Endodermal cell (in vitro differentiated cells): ENCODE results near the gene CISH. TPM values are rescaled to one million over a fixed set of nuclear protein-coding genes. Genes with fewer than 3 reads are reported as not detected.

Source experiments
- DNase-seq: peaks from one replicate; pipeline ENCODE4 v3.0.0-alpha.2; 2017
- H3K27ac ChIP-seq: 2 replicates; pipeline ENCODE4 v1.5.1; 2013; ENCODE audit warnings: mild to moderate bottlenecking, low read depth, low read length, moderate library complexity
- H3K27me3 ChIP-seq: 2 replicates; pipeline ENCODE4 v1.6.1; 2013; ENCODE audit warnings: mild to moderate bottlenecking, low read length, moderate library complexity; ENCODE audit not compliant: insufficient read depth, control insufficient read depth, poor library complexity, severe bottlenecking
- H3K36me3 ChIP-seq: 2 replicates; pipeline ENCODE4 v1.7.0; 2013; ENCODE audit warnings: mild to moderate bottlenecking, low read length, moderate library complexity; ENCODE audit not compliant: control insufficient read depth, insufficient read depth
- H3K4me1 ChIP-seq: one replicate; pipeline ENCODE4 v1.7.0; 2013; ENCODE audit warnings: low read length; ENCODE audit not compliant: control insufficient read depth, insufficient read depth
- H3K4me3 ChIP-seq: 2 replicates; pipeline ENCODE4 v1.5.1; 2013; ENCODE audit warnings: mild to moderate bottlenecking, low read length, moderate library complexity
- H3K9ac ChIP-seq: 2 replicates; pipeline ENCODE4 v1.6.1; 2013; ENCODE audit warnings: mild to moderate bottlenecking, low read length, moderate library complexity; ENCODE audit not compliant: poor library complexity, severe bottlenecking; ENCODE audit errors: extremely low read depth
- H3K9me3 ChIP-seq: 2 replicates; pipeline ENCODE4 v1.6.1; 2013; ENCODE audit warnings: mild to moderate bottlenecking, low read length, moderate library complexity; ENCODE audit not compliant: control insufficient read depth
- H3K27ac Mint-ChIP-seq: 2 replicates; pipeline ENCODE4 v1.8.0; 2020; ENCODE audit warnings: mixed read lengths
- H3K27me3 Mint-ChIP-seq: 2 replicates; pipeline ENCODE4 v1.8.0; 2021; ENCODE audit warnings: mild to moderate bottlenecking, mixed read lengths; ENCODE audit not compliant: insufficient read depth
- H3K36me3 Mint-ChIP-seq: 2 replicates; pipeline ENCODE4 v1.8.0; 2020; ENCODE audit warnings: low read depth, mixed read lengths
- H3K4me1 Mint-ChIP-seq: 2 replicates; pipeline ENCODE4 v1.8.0; 2020; ENCODE audit warnings: mixed read lengths
- H3K4me3 Mint-ChIP-seq: 2 replicates; pipeline ENCODE4 v1.8.0; 2020; ENCODE audit warnings: mild to moderate bottlenecking, moderate library complexity, mixed read lengths
- H3K9me3 Mint-ChIP-seq: 2 replicates; pipeline ENCODE4 v1.8.0; 2020; ENCODE audit warnings: mild to moderate bottlenecking, mixed read lengths
- CTCF ChIP-seq: fragments of 200-600 bp; sonication (generic); conservative IDR thresholded peaks from 2 replicates; pipeline ENCODE4 v1.5.0; 2021; ENCODE audit warnings: antibody characterized with exemption, mild to moderate bottlenecking
- WGBS, 2 experiments: methylation state at CpG; one replicate each; pipeline versions ENCODE4 v1.1.5 to v1.1.7; 2013; ENCODE audit warnings: missing lambda C conversion rate in 2 of 2, mixed read lengths in 1 of 2; ENCODE audit not compliant: insufficient coverage in 1 of 2, insufficient read length in 1 of 2; 5-methylcytosine and 5-hydroxymethylcytosine counted together
- total RNA-seq, 2 donors: library from RNA; stranded (reverse); fragmentation: NEBNext Ultra II Directional in 1 of 2; extraction: Animal tissue kit (Norgen Biotek cat#: 25700) in 1 of 2; gene quantifications; 2 replicates in 1 of 2; 3 replicates in 1 of 2; pipeline ENCODE4 v1.2.1, GENCODE V29; 2021

Gene CISH
- total RNA-seq, 2 donors from 2014 or later = 1.2 to 2.0 TPM

- Mint-ChIP-seq H3K36me3 (no peaks in the 10 kb centered on the region), H3K4me1 (peaks cover 10% of the 10 kb centered on the region)
- TF ChIP-seq CTCF = no peak
Measured at GRCh38 chr3:50607271-50608091, 4.1 kb downstream of the CISH start.

GRCh38 chr3:50606596-50606995 lies 5.0 kb downstream of the CISH start:
- no peak for TF ChIP-seq CTCF
- H3K9ac ChIP-seq = no peak overlapping the region
- H3K27me3 ChIP-seq = peaks cover 7% of the 10 kb centered on the region
- no peak overlapping the region for H3K27ac Mint-ChIP-seq
- H3K9me3 ChIP-seq = no peaks in the 10 kb centered on the region
- H3K4me1 ChIP-seq = no peaks in the 10 kb centered on the region
- H3K4me1 Mint-ChIP-seq = peaks cover 4% of the 10 kb centered on the region
- H3K36me3 Mint-ChIP-seq = no peaks in the 10 kb centered on the region
- no peak overlapping the region for H3K27ac ChIP-seq
- peaks cover 19% of the 10 kb centered on the region for H3K27me3 Mint-ChIP-seq
- DNase-seq = no peak
- no peak overlapping the region for H3K4me3 Mint-ChIP-seq
- H3K9me3 Mint-ChIP-seq = no peaks in the 10 kb centered on the region
- WGBS, 2 experiments = 75 to 81% methylated on average over 5 to 6 of the region's 6 CpGs
- peaks cover 6% of the 10 kb centered on the region for H3K36me3 ChIP-seq
- no peak overlapping the region for H3K4me3 ChIP-seq

More at GRCh38 chr3:50607271-50608091, 4.1 kb downstream of the CISH start:
- no peaks in the 10 kb centered on the region for H3K4me1 ChIP-seq
- peaks cover 8% of the 10 kb centered on the region for H3K27me3 ChIP-seq
- Mint-ChIP-seq H3K4me3 (no peak overlapping the region), H3K9me3 (no peaks in the 10 kb centered on the region), H3K27me3 (peaks cover 25% of the 10 kb centered on the region), H3K27ac (no peak overlapping the region)
- H3K36me3 ChIP-seq = peaks cover 6% of the 10 kb centered on the region
- WGBS, 2 experiments = 92 to 95% methylated on average over 18 to 29 of the region's 29 CpGs
- no peak for DNase-seq
- no peak overlapping the region for H3K4me3 ChIP-seq
- H3K9me3 ChIP-seq = no peaks in the 10 kb centered on the region
- no peak overlapping the region for H3K27ac ChIP-seq
- H3K9ac ChIP-seq = no peak overlapping the region

- WGBS, 2 experiments = 89 to 91% methylated on average over 4 to 5 of the region's 5 CpGs
- Mint-ChIP-seq H3K9me3 (no peaks in the 10 kb centered on the region), H3K27ac (no peak overlapping the region), H3K36me3 (no peaks in the 10 kb centered on the region), H3K4me3 (no peak overlapping the region), H3K4me1 (peaks cover 4% of the 10 kb centered on the region), H3K27me3 (peaks cover 13% of the 10 kb centered on the region)
- no peak for DNase-seq
- Histone ChIP-seq H3K9ac (no peak overlapping the region), H3K27me3 (peaks cover 6% of the 10 kb centered on the region), H3K4me3 (no peak overlapping the region), H3K4me1 (no peaks in the 10 kb centered on the region), H3K27ac (no peak overlapping the region), H3K36me3 (peaks cover 6% of the 10 kb centered on the region), H3K9me3 (no peaks in the 10 kb centered on the region)
- TF ChIP-seq CTCF = no peak
Measured at GRCh38 chr3:50605901-50606326, 5.7 kb downstream of the CISH start.
